Measurements from ENCODE around the gene STMP1. TPM values are rescaled to one million over a fixed set of nuclear protein-coding genes. Genes with fewer than 3 reads are reported as not detected.

STMP1 gene
- 11.2 and 20.8 TPM in 2 replicates for total RNA-seq

GRCh38 chr7:135662373-135663114 is at the start of gene STMP1:
Gene STMP1, plus strand, starts transcription at chr7:135662514.

Small RNA genes within 50 kb of the gene (small RNA-seq; reads per million reads assigned to genes)
- gene RNU6-1154P (ENCODE audit: low replicate concordance): not detected

Other genes starting within 250 kb of the STMP1 start
- 7.9 and 14.6 TPM in 2 replicates for gene CNOT4, start 152.4 kb upstream of the STMP1 start, total RNA-seq
- 23.9 and 111 TPM in 2 replicates for gene NUP205, start 104.6 kb upstream of the STMP1 start, total RNA-seq
- 0.14 TPM in 1 of 2 replicates, not detected in the other for gene SLC13A4, start 65.7 kb downstream of the STMP1 start, total RNA-seq
- gene FAM180A, start 86.3 kb downstream of the STMP1 start, total RNA-seq: 0.22 and 15.6 TPM in 2 replicates

All from placental pericyte (primary cell).